NCI-H526 treated with DMSO at 0.1 percent for 48 hours (cell line): ENCODE results near the gene CCNI.
"Not testable (repeated sequence)": the region's sequence is repeated elsewhere in the genome, so short reads cannot be mapped to it uniquely, and the experiment has no call there.

Source experiments
- DNase-seq: peaks from one replicate; lab custom pipeline; 2025; lab: John Stamatoyannopoulos, UW

Gene CCNI

DNA sequence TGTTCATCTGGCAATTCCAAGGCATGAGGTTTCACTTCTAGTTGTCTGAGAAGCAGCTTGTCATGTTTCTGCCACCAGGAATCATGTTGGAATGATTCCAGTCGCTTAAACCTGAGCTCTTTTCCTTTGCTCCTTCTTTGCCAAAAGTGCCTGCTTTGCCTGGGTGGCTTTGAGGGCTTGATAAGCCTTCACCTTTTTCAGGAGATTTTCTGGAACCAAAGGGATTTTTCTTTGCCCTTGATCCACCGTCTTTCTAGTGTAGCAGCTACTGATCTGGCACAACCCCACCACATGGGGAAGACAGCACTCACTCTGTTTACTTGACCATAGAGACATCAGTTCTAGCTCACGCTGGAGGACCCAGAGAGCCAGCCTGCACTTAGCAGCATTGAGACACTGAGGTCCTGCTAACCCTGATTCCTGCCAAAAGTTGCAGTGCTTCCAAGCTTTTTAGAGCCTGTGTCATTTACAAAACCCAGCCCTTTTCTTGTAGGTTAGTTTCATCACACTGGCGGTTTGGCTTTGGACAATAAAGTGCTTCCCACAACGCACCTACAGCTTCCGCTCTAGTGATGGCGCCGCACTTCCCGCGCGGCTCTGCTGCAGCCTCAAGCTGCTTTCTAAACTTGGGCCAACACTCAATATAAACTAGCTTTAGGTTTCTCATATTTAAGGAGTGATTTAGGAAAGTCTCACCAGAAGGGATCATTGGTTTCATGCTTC lies 7.3 kb upstream of the CCNI start:
- no peak for DNase-seq

DNA sequence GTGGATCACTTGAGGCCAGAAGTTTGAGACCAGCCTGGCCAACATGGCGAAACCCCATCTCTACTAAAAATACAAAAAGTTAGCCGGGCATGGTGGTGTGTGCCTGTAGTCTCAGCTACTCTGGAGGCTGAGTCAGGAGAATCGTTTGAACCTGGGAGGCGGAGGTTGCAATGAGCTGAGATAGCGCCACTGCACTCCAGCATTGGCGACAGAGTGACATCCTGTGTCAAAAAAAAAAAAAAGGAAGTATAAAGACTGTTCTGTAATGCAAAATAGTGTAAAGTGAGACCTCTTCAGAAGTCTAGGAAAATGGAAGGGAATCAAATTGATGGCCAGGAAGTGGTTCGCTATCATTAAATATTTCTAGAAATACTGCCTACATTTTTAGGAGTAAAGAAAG lies 5.0 kb upstream of the CCNI start:
- DNase-seq, result not testable (repeated sequence)

DNA sequence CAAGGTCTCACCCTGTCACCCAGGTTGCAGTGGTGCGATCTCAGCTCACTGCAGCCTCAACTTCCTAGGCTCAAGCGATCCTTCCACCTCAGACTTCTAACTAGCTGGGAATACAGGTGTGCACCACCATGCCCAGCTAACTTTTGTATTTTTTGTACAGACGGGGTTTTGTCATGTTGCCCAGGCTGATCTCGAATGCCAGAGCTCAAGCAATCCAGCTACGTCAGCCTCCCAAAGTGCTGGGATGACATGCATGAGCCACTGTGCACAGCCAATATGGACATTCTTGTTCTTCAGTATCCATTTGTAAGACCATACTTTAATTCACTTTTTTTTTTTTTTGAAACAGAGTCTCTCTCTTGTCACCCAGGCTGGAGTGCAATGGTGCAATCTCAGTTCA lies 3.5 kb upstream of the CCNI start:
- no peak for DNase-seq

DNA sequence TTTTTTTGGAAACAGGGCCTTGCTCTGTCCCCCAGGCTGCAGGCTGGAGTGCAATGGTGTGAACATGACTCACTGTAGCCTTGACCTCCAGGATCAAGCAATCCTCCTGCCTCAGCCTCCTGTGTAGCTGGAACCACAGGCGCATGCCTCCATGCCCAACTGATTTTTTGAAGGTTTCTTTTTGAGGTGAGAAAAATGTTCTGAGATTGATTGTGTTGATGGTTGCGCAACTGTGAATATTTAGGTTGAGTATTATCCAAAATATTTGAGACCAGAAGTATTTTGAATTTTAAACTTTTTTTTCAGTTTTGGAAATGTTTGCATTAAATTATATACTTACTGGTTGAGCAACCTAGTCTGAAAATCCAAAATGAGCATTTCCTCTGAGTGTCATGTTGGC lies 2.6 kb upstream of the CCNI start:
- no peak for DNase-seq

DNA sequence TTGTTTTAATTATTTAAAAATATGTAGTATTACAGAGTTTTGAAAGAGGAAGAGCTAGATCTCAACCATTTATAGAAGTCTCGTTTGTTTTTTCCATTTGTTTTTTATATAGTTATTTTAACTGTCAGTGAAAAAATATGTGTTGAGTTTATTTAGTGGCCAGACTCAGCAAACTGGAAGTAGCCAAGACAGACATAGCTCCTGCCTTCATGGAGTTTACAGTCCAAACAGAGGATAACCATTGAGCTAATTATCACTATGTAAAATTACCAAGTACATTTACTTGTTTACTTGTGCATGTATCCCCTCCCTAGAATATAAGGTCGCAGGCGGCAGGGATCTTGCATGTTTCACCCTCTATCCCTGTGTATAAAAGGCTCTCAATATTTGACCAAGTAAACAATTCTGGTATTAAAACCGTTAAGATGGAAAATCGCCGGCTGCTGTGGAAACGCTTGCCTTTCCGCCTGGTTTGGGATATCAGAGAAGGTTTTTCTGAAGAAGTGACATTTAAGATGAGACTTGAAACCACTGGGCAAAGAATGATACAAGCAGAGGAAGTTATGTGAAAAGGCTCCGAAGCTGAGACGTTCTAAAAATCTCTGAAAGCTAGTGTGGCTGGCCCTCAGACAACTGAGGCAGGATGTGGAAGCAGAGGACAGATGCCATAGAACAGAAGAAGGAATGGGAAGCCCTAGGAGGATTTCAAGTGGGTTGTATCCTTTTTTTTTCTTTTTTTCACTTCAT lies 1.3 kb upstream of the CCNI start:
- DNase-seq, result peak; percentile 34

DNA sequence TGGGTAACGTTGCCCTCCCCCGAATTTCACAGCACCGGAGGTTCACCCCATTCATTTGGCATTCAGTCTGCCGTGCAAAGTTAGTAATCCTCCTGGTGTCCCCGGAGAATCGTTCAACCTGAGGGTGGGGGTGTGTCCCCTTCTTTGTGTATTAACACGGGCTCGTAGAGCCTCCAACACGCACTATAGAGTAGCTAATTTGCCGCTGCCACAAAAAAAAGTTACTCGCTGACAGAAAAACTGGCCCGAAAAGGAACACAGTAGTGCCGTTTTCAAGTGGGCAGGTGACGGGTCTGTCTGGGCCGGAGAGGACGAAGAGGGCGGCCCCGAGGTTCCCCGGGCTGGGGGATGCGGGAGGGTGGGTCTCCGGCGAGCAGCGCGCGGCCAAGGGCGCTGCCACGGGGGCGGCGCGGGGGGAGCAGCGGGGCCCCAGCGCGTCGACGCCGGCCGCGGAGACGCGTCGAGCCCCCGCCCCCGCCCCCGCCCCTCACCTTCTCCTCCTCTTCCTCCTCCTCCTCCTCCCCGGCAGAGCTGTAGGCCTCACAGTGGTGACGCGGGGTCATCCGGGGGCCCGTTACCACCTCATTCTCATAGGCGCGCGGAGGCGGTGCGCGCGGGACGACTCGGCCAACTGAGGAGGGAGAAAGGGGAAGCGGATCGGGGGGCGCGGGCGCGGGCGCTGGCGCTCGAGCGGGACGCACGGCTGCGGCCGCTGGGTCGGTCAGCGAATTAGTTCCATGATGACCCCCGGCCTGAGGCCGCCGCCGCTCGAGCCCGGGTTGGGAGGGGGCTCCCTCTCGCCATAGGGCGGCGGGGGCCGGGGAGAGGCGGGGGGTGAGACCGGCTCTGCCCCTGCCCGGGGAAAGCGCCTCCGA lies 571 bp downstream of the CCNI start:
- no peak for DNase-seq

DNA sequence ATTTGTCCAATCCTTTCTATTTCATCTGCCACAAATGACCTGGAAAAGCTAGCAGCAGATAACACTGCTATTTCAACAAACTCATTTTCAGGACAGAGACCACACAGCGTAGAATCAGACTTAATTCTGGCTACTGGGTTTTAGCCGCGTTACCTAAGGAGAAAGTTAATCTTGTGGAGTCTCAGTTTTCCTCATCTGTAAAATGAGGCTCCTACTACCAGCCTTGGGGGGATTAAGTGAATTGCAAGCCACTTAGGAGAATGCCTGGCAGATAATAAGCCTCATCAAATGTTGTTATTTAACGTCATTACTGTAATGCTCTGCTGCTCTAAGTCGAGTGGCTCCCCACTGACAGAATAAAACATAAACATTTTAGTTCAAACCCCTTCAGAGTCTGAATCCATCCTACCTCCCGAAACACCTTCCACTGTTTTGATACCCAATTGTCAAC lies 1.4 kb downstream of the CCNI start:
- DNase-seq, result no peak

DNA sequence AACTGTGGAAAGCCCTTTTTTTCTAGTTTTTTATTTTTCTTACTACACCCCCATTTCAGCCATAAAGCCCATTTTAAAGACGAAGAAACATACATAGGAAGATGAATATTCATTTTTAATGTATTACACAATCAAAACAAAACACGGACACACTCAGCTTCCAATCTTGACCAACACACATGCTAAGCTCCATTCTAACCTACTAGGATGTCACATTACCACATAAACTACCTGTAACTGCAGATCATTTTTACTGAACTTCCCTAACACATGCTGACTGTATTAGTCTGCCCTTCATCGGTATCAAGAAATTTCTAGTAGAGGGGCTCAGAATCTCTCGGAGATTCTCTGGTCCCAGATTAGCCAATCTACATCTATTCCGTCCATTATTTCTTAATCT lies 1.8 kb downstream of the CCNI start:
- DNase-seq, result no peak

DNA sequence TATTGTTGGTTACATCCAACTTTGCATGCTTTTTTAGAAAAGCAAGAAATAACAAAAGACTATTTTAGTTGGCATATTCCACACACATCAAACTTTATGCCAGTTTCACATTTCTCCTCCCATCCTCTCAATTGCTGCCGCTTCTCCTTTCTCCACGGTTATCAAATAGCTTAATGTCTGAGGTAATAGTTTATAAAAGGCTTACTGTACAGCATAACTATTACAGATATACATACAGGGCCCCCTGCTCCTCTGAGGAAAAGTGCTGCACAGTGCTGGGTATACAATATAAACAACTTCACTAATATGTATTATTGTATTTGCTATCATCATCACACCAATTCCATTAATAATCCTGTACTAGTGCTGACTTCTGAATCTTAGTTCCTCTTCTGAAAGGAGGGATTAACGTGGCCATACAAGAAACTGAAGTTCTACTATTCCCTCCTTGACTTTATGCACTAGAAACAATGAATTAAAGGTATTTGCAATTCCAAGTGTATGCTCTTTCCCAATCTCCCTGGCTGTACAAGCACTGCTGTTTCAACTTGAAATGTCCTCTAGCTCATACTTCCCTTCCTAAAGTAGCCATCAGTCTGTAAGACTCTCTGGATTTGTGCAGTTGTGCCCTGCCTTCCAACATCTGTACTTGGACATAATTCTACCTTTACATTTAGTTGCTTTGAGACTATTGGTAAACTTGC lies 2.5 kb downstream of the CCNI start:
- DNase-seq, result no peak

DNA sequence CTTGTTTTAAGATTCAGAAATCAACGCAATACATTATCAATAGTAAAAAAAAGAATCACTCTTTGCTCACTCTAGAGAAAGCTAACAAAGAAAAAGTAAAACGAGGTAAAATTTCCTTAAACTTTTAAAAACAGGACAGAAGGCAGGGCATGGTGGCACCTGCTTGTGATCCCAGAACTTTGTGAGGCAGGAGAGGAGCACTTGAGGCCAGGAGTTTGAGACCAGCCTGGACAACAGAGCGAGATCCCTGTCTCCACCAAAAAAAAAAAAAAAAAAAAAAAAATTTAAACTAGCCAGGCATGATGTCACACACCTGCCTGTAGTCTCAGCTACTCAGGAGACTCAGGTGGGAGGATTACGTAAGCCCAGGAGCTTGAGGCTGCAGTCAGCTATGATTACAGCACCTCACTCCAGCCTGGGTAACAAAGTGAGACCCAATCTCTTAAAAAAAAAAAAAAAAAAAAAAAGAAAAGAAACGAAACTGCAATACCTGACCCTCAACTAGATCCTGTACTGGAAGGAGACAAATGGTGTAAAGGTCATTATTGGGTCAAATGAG lies 3.5 kb downstream of the CCNI start:
- DNase-seq, result no peak

DNA sequence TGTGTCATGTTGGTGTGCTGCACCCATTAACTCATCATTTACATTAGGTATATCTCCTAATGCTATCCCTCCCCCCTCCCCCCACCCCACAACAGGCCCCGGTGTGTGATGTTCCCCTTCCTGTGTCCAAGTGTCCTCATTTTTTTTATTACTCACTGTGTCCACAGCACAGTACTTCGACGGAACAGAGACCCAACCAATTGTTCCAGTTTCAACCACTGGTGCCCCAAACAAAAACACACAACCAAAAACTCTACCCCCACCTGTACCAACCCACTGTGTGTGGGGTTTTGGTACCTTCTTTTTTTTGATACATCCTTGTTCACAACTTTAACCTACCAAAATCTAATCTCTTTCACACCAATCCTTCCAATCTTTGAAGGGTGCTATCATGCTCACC lies 6.3 kb downstream of the CCNI start:
- not testable (repeated sequence) for DNase-seq

DNA sequence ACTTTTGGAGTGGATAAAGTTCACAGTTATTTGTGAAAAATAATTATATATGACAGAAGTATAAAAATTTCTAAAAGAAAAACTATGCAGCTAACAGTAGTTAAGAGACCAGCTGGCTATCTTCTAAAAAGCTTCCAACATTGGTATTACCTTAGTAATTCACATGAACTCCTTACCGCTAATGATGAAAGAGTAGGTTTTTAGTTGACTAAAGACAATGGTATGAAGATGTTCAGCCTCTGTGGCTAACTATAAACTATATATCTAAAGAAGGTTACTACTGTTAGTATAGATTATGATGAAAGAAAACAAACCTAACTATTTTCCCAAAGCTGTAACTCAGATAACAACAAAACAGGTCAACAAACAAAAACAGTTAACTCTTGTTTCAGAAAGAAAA lies 10.4 kb downstream of the CCNI start:
- DNase-seq, result no peak

DNA sequence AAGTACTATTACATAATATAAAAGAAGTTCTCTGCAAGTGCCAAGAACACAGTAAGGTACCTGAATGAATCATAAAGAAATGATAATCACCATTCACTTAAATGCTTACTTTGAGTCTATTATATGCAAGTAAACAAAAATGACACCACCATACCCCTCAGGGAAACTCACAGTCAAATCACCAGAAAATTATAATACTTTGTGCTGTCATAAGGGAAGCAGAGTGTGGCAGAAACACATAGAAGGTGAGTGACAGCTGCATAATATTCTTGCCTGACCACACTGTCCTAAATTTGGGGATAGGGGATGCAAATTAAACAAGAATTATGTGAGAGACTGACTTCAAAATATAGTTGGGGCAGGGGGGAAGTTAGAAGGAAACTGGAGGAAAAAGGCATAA lies 12.9 kb downstream of the CCNI start:
- DNase-seq, result no peak

DNA sequence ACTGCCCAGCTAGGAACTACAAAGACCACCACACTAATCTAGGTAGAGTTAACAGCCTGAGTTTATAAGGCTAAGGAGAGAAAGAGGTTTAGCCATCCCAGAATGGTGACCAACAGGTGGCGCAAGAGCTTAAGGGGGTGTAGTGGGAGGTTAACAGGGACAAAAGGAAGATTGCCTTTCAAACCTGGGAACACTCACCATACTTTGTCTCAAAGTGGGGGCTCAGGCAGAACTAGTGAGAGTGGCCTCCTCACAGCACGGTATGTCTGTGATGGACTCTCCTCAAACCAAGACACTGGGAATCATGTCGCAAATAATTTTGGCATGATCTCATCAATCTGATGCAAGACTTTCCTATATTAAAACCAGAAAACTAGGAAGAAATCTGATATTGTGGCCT lies 23.4 kb downstream of the CCNI start:
- no peak for DNase-seq

DNA sequence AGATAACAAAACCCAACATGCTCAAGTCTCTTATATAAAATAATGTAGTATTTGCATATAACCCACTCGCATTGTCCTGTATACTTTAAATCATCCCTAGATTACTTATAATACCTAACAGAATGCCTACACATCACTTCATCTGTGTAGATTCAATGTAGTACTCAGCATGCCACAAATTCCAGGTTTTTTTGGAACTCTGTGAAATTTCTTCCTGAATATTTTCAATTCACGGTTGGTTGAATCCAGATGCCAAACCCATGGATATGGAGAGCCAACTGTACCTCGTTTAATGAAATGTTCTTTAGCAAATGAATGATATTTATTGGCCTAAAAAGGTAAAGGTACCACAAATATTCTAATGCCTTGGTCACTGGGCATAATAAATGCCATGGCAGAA lies 24.8 kb downstream of the CCNI start:
- no peak for DNase-seq

DNA sequence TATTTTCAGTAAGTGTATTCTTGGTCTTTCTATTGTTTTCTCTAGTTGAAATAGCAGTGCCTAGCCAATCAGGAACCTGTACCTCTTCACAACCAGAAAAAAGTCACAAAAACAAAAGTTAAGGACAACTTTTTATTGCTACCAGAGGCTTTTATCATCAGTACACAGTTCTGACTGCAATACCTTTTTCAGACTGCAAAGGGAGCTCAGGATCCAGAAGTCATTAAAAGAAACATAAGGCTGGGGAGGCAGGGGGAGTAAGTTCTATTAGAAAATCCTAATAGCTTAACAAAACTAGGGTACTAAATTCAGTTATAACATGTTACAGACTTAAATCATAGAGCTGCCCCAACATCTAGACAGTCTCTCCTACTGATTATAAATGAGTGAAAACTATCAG lies 28.8 kb downstream of the CCNI start:
- no peak for DNase-seq

DNA sequence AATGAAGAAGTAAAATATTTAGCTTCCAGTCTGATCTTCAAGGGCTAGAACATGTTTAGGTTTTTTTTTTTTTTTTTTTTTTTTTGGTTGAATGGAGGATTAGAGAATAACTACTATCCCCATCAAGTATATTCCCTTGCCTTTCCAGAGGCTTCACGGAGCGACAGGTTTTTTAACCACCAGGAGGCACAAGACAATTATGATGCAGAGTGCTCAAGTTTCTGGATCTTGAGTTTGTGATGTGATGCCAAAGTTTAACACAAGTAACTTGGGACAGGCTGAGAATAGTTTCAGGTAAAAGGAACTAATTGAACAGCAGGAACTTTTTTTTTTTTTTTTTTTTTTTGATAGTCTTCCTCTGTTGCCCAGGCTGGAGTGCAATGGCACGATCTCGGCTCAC lies 30.3 kb downstream of the CCNI start:
- DNase-seq, result no peak

DNA sequence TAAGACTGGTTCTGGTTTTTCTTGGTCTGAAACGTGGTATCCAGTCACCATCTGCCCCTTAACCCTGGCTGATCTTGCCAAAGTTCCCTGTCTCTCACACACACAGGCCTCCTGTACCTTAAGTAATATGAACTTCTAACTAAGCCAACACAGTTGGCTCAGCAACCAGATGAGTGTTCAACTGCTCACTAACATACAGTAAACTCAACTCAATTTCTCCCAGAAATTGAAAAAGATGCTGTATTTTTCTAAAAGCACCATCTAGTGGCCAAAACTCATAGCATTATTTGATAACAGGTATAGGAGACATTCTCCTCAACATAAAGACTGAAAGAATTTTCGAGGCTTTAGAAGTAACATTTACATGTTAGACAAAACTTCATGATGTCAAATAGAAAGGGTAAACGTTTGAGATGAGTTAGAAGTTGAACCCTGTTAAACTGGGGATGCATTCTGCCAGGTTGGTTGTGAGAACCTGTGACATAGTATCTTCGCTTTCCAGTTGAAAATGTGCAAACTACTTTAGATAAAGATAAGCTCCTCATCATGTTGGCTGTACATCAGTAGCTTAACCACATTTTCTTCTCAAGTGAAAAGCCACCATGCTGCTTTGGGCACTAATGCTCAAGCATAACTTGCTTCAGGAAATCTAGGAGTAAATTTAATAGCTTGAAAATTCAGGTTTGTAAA lies 31.2 kb downstream of the CCNI start:
- peak; percentile 3 for DNase-seq

DNA sequence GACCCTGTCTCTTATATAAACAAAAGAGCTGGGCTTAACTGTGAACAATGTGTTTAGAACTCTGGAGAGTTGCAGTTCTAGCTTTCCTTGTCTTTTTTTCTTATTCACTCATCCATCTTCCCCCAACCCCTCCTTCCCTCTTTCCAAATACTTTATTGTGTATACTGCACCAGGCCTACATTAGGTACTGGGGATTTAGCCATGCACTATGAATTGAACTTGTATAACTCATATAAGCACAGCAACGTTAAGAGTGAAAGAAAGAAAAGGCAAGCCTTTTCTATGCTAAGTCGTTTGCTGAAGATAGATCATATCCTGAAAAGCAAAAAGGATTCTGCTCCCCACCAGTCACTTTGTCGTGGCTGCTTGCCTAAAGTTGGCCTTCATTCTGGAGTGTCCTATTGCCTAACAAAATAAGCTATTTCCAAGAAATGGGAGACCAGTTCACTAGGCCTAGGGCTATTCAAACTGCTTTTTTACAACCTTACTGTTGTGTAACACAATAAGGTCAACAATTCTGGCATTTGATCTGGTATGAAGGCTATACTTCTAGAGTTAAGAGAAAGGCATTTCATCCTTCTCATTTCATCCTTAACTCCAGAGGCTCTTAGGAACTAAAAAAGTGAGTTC lies 32.2 kb downstream of the CCNI start:
- no peak for DNase-seq

DNA sequence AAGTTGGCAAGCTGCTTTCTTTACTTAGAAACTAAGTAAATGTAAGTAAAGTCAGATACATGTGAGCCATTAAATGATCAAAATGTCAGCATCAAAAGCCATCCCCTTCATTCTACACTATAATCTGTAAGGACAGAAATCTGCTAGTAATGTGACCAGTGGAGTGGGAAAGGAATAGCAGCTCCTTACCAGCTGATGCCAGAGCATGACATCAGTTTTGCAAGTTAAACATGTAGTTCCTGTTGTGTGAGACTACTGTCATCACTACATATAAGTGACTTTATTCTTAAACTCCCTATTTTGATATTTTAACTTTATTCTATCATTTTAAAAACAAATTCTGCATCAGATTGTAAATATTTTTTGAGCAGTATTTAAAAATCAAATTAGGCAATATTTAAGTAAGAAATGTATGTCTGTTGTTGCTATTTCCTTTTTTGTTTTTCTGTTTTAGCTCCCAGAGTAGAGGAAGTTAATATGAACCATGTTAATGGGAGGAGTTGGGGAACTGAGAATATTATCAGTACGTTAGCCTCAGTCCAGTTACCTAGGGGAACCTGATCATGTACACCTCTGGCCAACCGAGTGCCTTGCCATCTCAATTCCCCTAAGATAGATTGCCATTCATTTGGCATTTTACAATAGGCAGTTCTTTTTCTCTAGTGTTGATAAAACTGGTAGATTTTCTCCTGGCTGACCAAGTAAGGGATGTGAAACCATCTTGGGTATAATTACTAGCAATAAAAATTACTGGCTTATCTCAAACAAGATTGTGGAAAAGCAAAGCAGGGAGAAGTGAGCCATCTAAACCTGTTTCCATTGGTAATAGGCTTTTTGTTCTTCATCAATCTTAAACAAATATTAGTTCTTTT lies 34.7 kb downstream of the CCNI start:
- DNase-seq, result no peak
